T-helper 1 cell treated with Interleukin-12 subunit alpha and Interleukin-12 subunit beta and Interleukin-4 antibody, amounts not matched to agents 30 μg/mL and 1 μg/mL, for 36 hours (primary cell): Measurements from ENCODE around the gene KIAA1549.

Source experiments
- H3K27ac Mint-ChIP-seq: one replicate; pipeline ENCODE4 v1.8.0; 2021; ENCODE audit warnings: mild to moderate bottlenecking, mixed read lengths
- H3K27me3 Mint-ChIP-seq: one replicate; pipeline ENCODE4 v1.8.0; 2021; ENCODE audit warnings: low read depth, mixed read lengths
- H3K36me3 Mint-ChIP-seq: one replicate; pipeline ENCODE4 v1.8.0; 2021; ENCODE audit warnings: low read depth, mixed read lengths
- H3K4me1 Mint-ChIP-seq: one replicate; pipeline ENCODE4 v1.8.0; 2021; ENCODE audit warnings: low read depth, mixed read lengths
- H3K4me3 Mint-ChIP-seq: one replicate; pipeline ENCODE4 v1.8.0; 2021; ENCODE audit warnings: mild to moderate bottlenecking, moderate library complexity, mixed read lengths
- H3K9me3 Mint-ChIP-seq: one replicate; pipeline ENCODE4 v1.8.0; 2021; ENCODE audit warnings: mixed read lengths

The KIAA1549 gene

GRCh38 chr7:138881579-138882188 is 99.5 kb downstream of the KIAA1549 start:
- H3K4me1 Mint-ChIP-seq = peaks cover 16% of the 10 kb centered on the region
- no peaks in the 10 kb centered on the region for H3K27me3 Mint-ChIP-seq
- peaks cover 3% of the 10 kb centered on the region for H3K36me3 Mint-ChIP-seq

GRCh38 chr7:138880881-138881578 is 100.2 kb downstream of the KIAA1549 start:
- Mint-ChIP-seq H3K4me1 (peaks cover 17% of the 10 kb centered on the region), H3K9me3 (no peaks in the 10 kb centered on the region), H3K27me3 (no peaks in the 10 kb centered on the region), H3K4me3 (no peak overlapping the region), H3K36me3 (peaks cover 3% of the 10 kb centered on the region), H3K27ac (no peak overlapping the region)

More at GRCh38 chr7:138881579-138882188, 99.5 kb downstream of the KIAA1549 start:
- Mint-ChIP-seq H3K9me3 (no peaks in the 10 kb centered on the region), H3K27ac (no peak overlapping the region), H3K4me3 (no peak overlapping the region)

DNA sequence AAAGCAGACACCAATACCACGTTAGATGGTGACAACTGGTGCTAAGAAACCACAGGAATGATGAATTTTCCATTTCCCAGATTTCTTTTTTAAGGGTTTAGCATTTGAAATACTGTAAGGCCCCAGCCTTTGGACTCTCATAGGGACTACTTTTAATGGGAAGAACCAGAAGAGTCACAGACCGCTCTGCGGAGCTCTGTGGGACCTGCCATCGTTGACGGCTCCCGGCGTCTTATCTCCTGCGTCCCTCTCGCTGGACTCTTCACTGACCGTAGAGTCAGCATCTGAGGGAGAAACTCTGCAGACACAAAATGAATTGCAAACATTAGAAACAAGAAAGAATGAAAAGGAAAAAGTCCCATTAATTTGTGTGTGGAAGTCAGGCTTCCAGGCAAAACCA is 101.8 kb downstream of the KIAA1549 start:
- no peak overlapping the region for H3K4me3 Mint-ChIP-seq
- H3K27me3 Mint-ChIP-seq = no peaks in the 10 kb centered on the region
- H3K4me1 Mint-ChIP-seq = peaks cover 28% of the 10 kb centered on the region
- H3K36me3 Mint-ChIP-seq = peaks cover 3% of the 10 kb centered on the region
- no peaks in the 10 kb centered on the region for H3K9me3 Mint-ChIP-seq
- H3K27ac Mint-ChIP-seq = no peak overlapping the region

DNA sequence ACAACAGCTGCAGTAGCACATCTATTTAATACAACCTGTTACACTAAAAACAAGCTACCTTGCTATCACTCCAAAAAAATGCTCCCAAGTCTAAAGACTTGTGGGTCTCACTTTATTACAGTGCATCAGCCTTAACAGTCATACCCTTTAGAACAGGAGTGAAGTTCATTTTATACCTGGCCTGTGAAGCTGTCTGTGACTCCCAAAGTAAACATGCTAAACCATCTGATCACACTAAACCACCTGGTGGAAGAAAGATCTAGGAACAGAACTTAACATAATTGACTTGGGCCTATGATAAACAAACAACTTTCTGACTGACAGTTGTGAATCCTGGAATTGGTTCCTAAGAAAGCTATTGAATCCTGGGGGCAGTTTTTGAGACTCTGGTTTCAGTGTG is 102.3 kb downstream of the KIAA1549 start:
- H3K4me1 Mint-ChIP-seq = peaks cover 30% of the 10 kb centered on the region
- no peak overlapping the region for H3K27ac Mint-ChIP-seq
- no peaks in the 10 kb centered on the region for H3K9me3 Mint-ChIP-seq
- no peak overlapping the region for H3K4me3 Mint-ChIP-seq
- H3K36me3 Mint-ChIP-seq = peaks cover 3% of the 10 kb centered on the region
- H3K27me3 Mint-ChIP-seq = no peaks in the 10 kb centered on the region

DNA sequence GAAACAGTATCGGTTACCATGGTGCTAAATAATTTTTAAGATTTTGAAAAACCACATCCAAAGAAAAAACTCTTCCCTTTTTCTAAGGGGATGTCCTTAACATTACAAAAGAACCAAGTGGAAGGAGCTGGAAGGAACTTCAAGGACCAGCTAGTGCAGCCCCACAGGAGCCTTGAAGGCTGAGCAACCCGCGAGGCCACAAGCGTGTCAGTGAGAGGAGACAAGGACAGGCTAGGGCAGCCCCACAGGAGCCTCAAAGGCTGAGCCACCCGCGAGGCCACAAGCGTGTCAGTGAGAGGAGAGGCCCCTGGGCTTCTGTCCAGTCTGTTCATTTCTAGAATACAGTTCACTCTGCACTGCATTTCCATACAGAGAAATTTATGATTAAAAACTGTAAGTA is 103.1 kb downstream of the KIAA1549 start:
- Mint-ChIP-seq H3K27me3 (no peaks in the 10 kb centered on the region), H3K27ac (no peak overlapping the region), H3K36me3 (peaks cover 3% of the 10 kb centered on the region), H3K4me3 (no peak overlapping the region), H3K4me1 (peaks cover 30% of the 10 kb centered on the region), H3K9me3 (no peaks in the 10 kb centered on the region)

- Mint-ChIP-seq H3K27ac (no peak overlapping the region), H3K4me3 (no peak overlapping the region), H3K9me3 (no peaks in the 10 kb centered on the region), H3K36me3 (peaks cover 1% of the 10 kb centered on the region), H3K27me3 (no peaks in the 10 kb centered on the region), H3K4me1 (peaks cover 20% of the 10 kb centered on the region)
Measured at GRCh38 chr7:138876326-138876725, 104.9 kb downstream of the KIAA1549 start.

DNA sequence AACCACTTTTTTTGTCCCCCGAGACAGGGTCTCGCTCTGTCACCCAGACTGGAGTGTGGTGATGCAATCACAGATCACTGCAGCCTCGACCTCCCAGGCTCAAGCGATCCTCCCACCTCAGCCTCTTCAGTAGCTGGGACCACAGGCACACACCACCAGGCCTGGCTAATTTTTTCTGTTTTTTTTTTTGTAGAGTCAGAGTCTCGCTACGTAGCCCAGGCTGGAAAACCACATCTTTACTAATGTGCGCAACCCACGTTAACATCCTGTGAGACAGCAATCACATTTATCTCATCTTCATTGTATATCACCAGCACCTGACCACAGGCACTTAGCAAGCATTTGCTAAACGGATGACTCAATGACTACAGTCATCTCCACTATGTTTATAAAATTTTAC is 105.4 kb downstream of the KIAA1549 start:
- H3K27ac Mint-ChIP-seq = peak overlapping the region; percentile 72
- no peaks in the 10 kb centered on the region for H3K9me3 Mint-ChIP-seq
- H3K4me3 Mint-ChIP-seq = no peak overlapping the region
- peaks cover 20% of the 10 kb centered on the region for H3K4me1 Mint-ChIP-seq
- H3K27me3 Mint-ChIP-seq = no peaks in the 10 kb centered on the region
- H3K36me3 Mint-ChIP-seq = peaks cover 1% of the 10 kb centered on the region

DNA sequence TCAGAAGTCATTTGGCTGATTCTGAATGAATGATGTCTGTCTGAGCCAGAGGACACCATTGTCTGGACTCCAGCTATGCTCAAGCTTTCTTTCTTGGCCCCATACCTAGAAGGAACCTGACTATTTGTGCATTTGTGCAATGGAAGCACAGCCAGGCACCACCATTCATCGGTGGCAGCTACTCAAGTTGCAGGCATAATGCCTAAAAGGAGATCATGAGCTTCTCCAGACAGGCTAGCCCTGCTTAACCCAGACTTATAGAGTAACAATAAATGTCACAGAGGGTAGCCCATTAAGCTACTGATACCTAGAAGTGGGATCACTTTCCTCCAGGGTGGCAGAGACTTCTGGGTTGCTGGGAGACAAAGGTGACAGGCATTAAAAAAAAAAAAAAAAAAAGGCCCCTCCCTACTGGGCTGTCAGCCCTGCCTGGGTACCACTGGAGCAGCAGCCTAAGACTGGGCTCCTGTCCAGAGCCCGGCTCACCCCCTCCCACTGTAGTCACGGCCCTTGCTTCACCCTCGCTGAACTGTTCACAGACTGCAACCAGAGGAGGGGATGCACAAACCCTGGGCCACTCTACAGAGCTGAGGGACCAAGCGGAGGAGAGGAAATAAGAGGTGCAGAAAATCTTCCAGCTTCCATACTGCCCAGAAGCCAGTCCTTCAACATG is 107.8 kb downstream of the KIAA1549 start:
- H3K4me3 Mint-ChIP-seq = no peak overlapping the region
- H3K4me1 Mint-ChIP-seq = peaks cover 20% of the 10 kb centered on the region
- H3K27me3 Mint-ChIP-seq = no peaks in the 10 kb centered on the region
- H3K27ac Mint-ChIP-seq = no peak overlapping the region
- no peaks in the 10 kb centered on the region for H3K9me3 Mint-ChIP-seq
- H3K36me3 Mint-ChIP-seq = no peaks in the 10 kb centered on the region

DNA sequence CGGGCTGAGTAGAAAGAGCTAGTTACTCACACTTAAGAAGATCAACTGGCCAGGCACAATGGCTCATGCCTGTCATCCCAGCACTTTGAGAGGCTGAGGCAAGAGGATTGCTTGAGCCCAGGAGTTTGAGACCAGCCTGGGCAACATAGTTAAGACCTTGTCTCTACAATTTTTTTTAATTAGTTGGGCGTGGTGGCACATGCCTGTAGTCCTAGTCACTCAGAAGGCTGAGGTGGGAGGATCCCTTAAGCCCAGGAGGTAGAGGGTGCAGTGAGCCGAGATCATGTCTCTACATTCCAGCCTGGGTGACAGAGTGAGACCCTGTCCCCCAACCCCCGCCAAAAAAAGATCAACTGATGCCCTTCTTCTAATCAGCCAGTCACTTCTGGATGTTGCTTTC is 108.6 kb downstream of the KIAA1549 start:
- Mint-ChIP-seq H3K4me3 (no peak overlapping the region), H3K4me1 (peaks cover 20% of the 10 kb centered on the region), H3K9me3 (no peaks in the 10 kb centered on the region), H3K27ac (no peak overlapping the region), H3K27me3 (no peaks in the 10 kb centered on the region), H3K36me3 (no peaks in the 10 kb centered on the region)

DNA sequence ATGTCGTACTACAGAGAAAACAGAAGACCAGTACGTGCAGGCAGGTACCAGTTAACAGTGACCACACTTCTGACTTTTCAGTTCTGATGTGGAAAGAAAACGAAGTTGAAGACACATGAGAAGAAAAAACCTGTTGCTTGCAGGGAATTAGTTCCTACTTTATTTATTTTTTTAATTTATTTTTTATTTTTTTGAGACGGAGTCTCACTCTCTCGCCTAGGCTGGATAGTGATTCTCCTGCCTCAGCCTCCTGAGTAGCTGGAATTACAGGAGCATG is 109.4 kb downstream of the KIAA1549 start:
- no peaks in the 10 kb centered on the region for H3K36me3 Mint-ChIP-seq
- H3K4me1 Mint-ChIP-seq = peaks cover 19% of the 10 kb centered on the region
- no peaks in the 10 kb centered on the region for H3K9me3 Mint-ChIP-seq
- no peak overlapping the region for H3K27ac Mint-ChIP-seq
- no peak overlapping the region for H3K4me3 Mint-ChIP-seq
- H3K27me3 Mint-ChIP-seq = no peaks in the 10 kb centered on the region

- no peaks in the 10 kb centered on the region for H3K27me3 Mint-ChIP-seq
Measured at GRCh38 chr7:138871065-138871813, 110.0 kb downstream of the KIAA1549 start.

DNA sequence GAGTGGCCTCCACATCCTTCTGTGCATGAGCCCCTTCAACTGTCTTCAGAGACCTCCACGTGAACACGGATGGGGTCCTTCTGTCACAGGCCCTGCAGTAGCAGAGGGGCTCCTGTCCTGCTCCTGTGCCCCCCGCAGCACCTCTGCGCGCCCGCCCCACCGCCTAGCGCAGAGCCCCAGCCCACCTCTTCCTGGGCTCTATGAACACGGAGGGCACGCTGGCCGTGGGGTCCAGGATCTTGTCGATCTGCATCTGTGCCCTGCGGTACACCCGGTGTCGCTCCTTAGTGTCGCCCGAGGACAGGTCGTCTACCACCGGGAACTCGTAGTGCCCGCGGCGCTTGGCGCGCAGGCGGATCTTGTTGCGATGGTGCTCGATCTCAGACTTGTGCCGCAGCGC is 111.8 kb downstream of the KIAA1549 start:
- Mint-ChIP-seq H3K4me3 (no peak overlapping the region), H3K9me3 (no peaks in the 10 kb centered on the region), H3K36me3 (no peaks in the 10 kb centered on the region), H3K27me3 (no peaks in the 10 kb centered on the region), H3K27ac (no peak overlapping the region), H3K4me1 (peaks cover 16% of the 10 kb centered on the region)

More at GRCh38 chr7:138871065-138871813, 110.0 kb downstream of the KIAA1549 start:
- no peak overlapping the region for H3K27ac Mint-ChIP-seq
- H3K4me1 Mint-ChIP-seq = peaks cover 14% of the 10 kb centered on the region
- no peaks in the 10 kb centered on the region for H3K9me3 Mint-ChIP-seq
- H3K36me3 Mint-ChIP-seq = no peaks in the 10 kb centered on the region
- no peak overlapping the region for H3K4me3 Mint-ChIP-seq

DNA sequence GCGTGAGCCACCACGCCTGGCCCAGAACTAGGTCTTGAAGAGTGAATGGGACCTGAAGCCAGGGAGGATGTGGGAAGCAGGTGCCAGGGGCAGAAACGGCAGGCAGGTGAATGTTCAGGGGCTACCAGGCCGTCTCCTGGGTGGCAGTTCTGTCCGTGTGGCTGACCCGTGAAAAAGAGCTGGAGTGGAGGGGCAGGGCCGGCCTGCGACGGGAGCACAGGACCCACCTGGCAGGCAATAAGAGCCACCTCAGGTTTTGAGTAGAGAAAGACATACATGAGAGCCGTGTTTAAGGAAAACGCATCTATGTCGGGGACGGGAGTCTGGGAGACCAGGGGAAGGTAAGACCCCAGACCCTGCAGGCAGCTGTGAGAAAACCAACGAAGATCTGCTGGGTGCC is 112.5 kb downstream of the KIAA1549 start:
- Mint-ChIP-seq H3K9me3 (no peaks in the 10 kb centered on the region), H3K27ac (no peak overlapping the region), H3K4me3 (no peak overlapping the region), H3K27me3 (no peaks in the 10 kb centered on the region), H3K36me3 (no peaks in the 10 kb centered on the region), H3K4me1 (peaks cover 19% of the 10 kb centered on the region)

GRCh38 chr7:138867744-138868143 is 113.4 kb downstream of the KIAA1549 start:
- no peaks in the 10 kb centered on the region for H3K36me3 Mint-ChIP-seq
- H3K4me3 Mint-ChIP-seq = no peak overlapping the region
- no peaks in the 10 kb centered on the region for H3K9me3 Mint-ChIP-seq
- no peaks in the 10 kb centered on the region for H3K27me3 Mint-ChIP-seq
- H3K4me1 Mint-ChIP-seq = peaks cover 19% of the 10 kb centered on the region
- H3K27ac Mint-ChIP-seq = no peak overlapping the region

DNA sequence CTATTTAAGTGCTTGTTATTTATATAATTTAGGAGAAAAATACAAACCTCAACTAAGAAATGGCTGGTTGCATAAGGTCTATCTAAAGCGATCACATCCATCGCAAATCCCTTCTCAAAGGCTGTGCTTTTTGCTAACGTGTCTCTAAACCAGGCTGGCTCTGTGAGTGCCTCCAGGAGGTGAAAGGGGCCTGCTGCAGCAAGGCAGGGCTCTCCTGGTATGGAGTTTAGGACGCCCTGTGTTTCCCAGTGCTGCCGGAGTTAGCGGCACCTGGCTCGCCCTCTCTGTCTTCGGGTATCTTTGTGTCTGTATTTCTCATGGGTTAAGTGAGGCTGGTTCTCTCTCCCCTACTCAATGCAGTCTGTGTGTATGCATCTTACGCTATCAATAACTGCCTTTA is 114.8 kb downstream of the KIAA1549 start:
- H3K4me1 Mint-ChIP-seq = peaks cover 19% of the 10 kb centered on the region
- H3K27me3 Mint-ChIP-seq = no peaks in the 10 kb centered on the region
- H3K27ac Mint-ChIP-seq = no peak overlapping the region
- H3K9me3 Mint-ChIP-seq = no peaks in the 10 kb centered on the region
- no peak overlapping the region for H3K4me3 Mint-ChIP-seq
- no peaks in the 10 kb centered on the region for H3K36me3 Mint-ChIP-seq
